CD14-positive monocyte (primary cell): ENCODE data around the gene PITPNC1. TPM values are rescaled to one million over a fixed set of nuclear protein-coding genes. Genes with fewer than 3 reads are reported as not detected.

Experiments used
- DNase-seq, 3 donors: peaks; one replicate each; pipeline ENCODE4 v3.0.0-alpha.2; 2011 to 2022
- H2AFZ ChIP-seq: 2 replicates; pipeline ENCODE4 v1.6.0; 2012; ENCODE audit warnings: mild to moderate bottlenecking, low read depth, low read length, inconsistent platforms; ENCODE audit not compliant: insufficient read depth, poor library complexity, severe bottlenecking
- H3K27ac ChIP-seq, 2 donors: 1 replicate in 1 of 2; 2 replicates in 1 of 2; pipeline ENCODE4 v1.5.1; 2012 to 2013; ENCODE audit warnings: low read length in 2 of 2, control low read depth in 1 of 2, inconsistent platforms in 1 of 2, low read depth in 1 of 2, mild to moderate bottlenecking in 1 of 2
- H3K27me3 ChIP-seq, 2 donors: one replicate each; pipeline versions ENCODE4 v1.6.0 to v1.6.1; 2011 to 2013; ENCODE audit warnings: low read length in 2 of 2; ENCODE audit not compliant: control insufficient read depth in 2 of 2, insufficient read depth in 2 of 2
- H3K36me3 ChIP-seq, 2 donors: replicated peaks in 1 of 2; 1 replicate in 1 of 2; 2 replicates in 1 of 2; pipeline versions ENCODE4 v1.5.1 to v1.6.1; 2012 to 2013; ENCODE audit warnings: low read length in 2 of 2, control low read depth in 1 of 2, inconsistent platforms in 1 of 2, mild to moderate bottlenecking in 1 of 2; ENCODE audit not compliant: insufficient read depth in 2 of 2, control insufficient read depth in 1 of 2
- H3K4me1 ChIP-seq, 2 donors: 1 replicate in 1 of 2; 2 replicates in 1 of 2; pipeline versions ENCODE4 v1.5.1 to v1.6.1; 2012 to 2013; ENCODE audit warnings: low read length in 2 of 2, control low read depth in 1 of 2, inconsistent platforms in 1 of 2, mild to moderate bottlenecking in 1 of 2, moderate library complexity in 1 of 2; ENCODE audit not compliant: insufficient read depth in 2 of 2, control insufficient read depth in 1 of 2
- H3K4me2 ChIP-seq: replicated peaks from 2 replicates; pipeline ENCODE3; 2012; ENCODE audit warnings: low read length, moderate library complexity, mild to moderate bottlenecking; ENCODE audit not compliant: poor library complexity, severe bottlenecking; ENCODE audit errors: extremely low read depth
- H3K4me3 ChIP-seq, 3 experiments: fragments of 200-600 bp in 1 of 3; sonication (generic) in 1 of 3; replicated peaks in 1 of 3; 1 replicate in 2 of 3; 2 replicates in 1 of 3; pipeline ENCODE4 v1.5.1; 2011 to 2013; ENCODE audit warnings: low read length in 3 of 3, mild to moderate bottlenecking in 3 of 3, control low read depth in 2 of 3, low read depth in 2 of 3, inconsistent platforms in 1 of 3, moderate library complexity in 1 of 3
- H3K79me2 ChIP-seq: 2 replicates; pipeline ENCODE4 v1.6.0; 2012; ENCODE audit warnings: mild to moderate bottlenecking, control low read depth, inconsistent platforms, low read length, moderate library complexity; ENCODE audit not compliant: insufficient read depth
- H3K9ac ChIP-seq: 2 replicates; pipeline ENCODE4 v1.6.0; 2017; ENCODE audit warnings: low read length, mild to moderate bottlenecking; ENCODE audit not compliant: insufficient read depth, poor library complexity, severe bottlenecking
- H3K9me3 ChIP-seq, 2 donors: replicated peaks in 1 of 2; 1 replicate in 1 of 2; 2 replicates in 1 of 2; pipeline versions ENCODE4 v1.5.1 to v1.6.1; 2012 to 2013; ENCODE audit warnings: low read length in 2 of 2, control low read depth in 1 of 2; ENCODE audit not compliant: control insufficient read depth in 1 of 2, insufficient read depth in 1 of 2
- H4K20me1 ChIP-seq: 2 replicates; pipeline ENCODE4 v1.6.0; 2012; ENCODE audit warnings: mild to moderate bottlenecking, low read length, control low read depth, moderate library complexity; ENCODE audit not compliant: insufficient read depth
- H3K27ac Mint-ChIP-seq, 7 donors: one replicate each; pipeline ENCODE4 v1.8.0; 2020; ENCODE audit warnings: mild to moderate bottlenecking in 7 of 7, mixed read lengths in 7 of 7, moderate library complexity in 6 of 7, inconsistent platforms in 2 of 7
- H3K27me3 Mint-ChIP-seq, 3 donors: one replicate each; pipeline ENCODE4 v1.8.0; 2021 to 2022; ENCODE audit warnings: low read depth in 3 of 3, mild to moderate bottlenecking in 3 of 3, mixed read lengths in 3 of 3, moderate library complexity in 3 of 3, inconsistent platforms in 1 of 3
- H3K36me3 Mint-ChIP-seq, 2 donors: one replicate each; pipeline ENCODE4 v1.8.0; 2020; ENCODE audit warnings: mixed read lengths in 2 of 2, inconsistent platforms in 1 of 2, mild to moderate bottlenecking in 1 of 2
- H3K4me1 Mint-ChIP-seq: one replicate; pipeline ENCODE4 v1.8.0; 2020; ENCODE audit warnings: mild to moderate bottlenecking, mixed read lengths
- H3K4me3 Mint-ChIP-seq, 2 donors: one replicate each; pipeline ENCODE4 v1.8.0; 2020; ENCODE audit warnings: mild to moderate bottlenecking in 2 of 2, mixed read lengths in 2 of 2, moderate library complexity in 1 of 2
- H3K9me3 Mint-ChIP-seq, 7 donors: one replicate each; pipeline ENCODE4 v1.8.0; 2020 to 2022; ENCODE audit warnings: mixed read lengths in 7 of 7, mild to moderate bottlenecking in 6 of 7, moderate library complexity in 6 of 7, inconsistent platforms in 2 of 7
- CTCF ChIP-seq: fragments of 200-600 bp; IDR thresholded peaks from one replicate; pipeline ENCODE4 v1.8.0; 2022; ENCODE audit warnings: antibody characterized with exemption, mild to moderate bottlenecking
- whole genome bisulfite sequencing: methylation state at CpG from one replicate; pipeline ENCODE4 v1.1.5; 2013; ENCODE audit warnings: missing lambda C conversion rate; ENCODE audit not compliant: insufficient coverage; 5-methylcytosine and 5-hydroxymethylcytosine counted together
- intact Hi-C, 2 donors: fragments of 100-400 bp; cut with micrococcal nuclease; formaldehyde crosslinking; loops; one replicate each; pipeline versions ENCODE4 v1.15.0 to v1.15.1; 2023
- polyA plus RNA-seq, 3 donors: library from polyadenylated mRNA; depleted of rRNA in 1 of 3; unstranded in 2 of 3; stranded (reverse) in 1 of 3; fragments of 300-500 nt in 2 of 3; fragments of >200 nt in 1 of 3; fragmentation: Illumina TruSeq in 2 of 3; gene quantifications; 1 replicate in 2 of 3; 2 replicates in 1 of 3; pipeline ENCODE4 v1.2.3, GENCODE V29; 2012 to 2021

The PITPNC1 gene
- polyA plus RNA-seq, 3 donors: 18.5 to 31.0 (median 21.7) TPM

GRCh38 chr17:67713169-67713568 lies 336.1 kb downstream of the PITPNC1 start:
- no peak for DNase-seq
- H3K9ac ChIP-seq: no peak overlapping the region
- H4K20me1 ChIP-seq: no peaks in the 10 kb centered on the region
- Mint-ChIP-seq H3K36me3 (no peaks in the 10 kb centered on the region), H3K27ac (no peak overlapping the region), H3K27me3 (peaks cover 0 to 2% (median 1%) of the 10 kb centered on the region in 3 donors), H3K4me1 (peaks cover 6% of the 10 kb centered on the region), H3K4me3 (no peak overlapping the region), H3K9me3 (peaks cover 0 to 7% (median 3%) of the 10 kb centered on the region in 7 donors)
- intact Hi-C loops: no loop called here
- peaks cover 9% of the 10 kb centered on the region for H3K79me2 ChIP-seq
- no peaks in the 10 kb centered on the region for H3K36me3 ChIP-seq
- H3K27ac ChIP-seq: no peak overlapping the region
- no peaks in the 10 kb centered on the region for H3K9me3 ChIP-seq
- no peaks in the 10 kb centered on the region for H3K27me3 ChIP-seq
- WGBS: no CpG with 5 or more reads among the region's 3 CpGs
- no peak for TF ChIP-seq CTCF
- H3K4me1 ChIP-seq: peaks cover 6 to 10% of the 10 kb centered on the region in 2 donors
- H3K4me3 ChIP-seq: no peak overlapping the region
- H3K4me2 ChIP-seq: no peak overlapping the region
- H2AFZ ChIP-seq: no peak overlapping the region

- Mint-ChIP-seq H3K27ac (peak overlapping the region in 1 of 7 donors; percentile 96), H3K27me3 (peaks cover 0 to 2% (median 1%) of the 10 kb centered on the region in 3 donors), H3K36me3 (peaks cover 10 to 15% of the 10 kb centered on the region in 2 donors), H3K4me3 (no peak overlapping the region), H3K9me3 (peaks cover 0 to 7% (median 3%) of the 10 kb centered on the region in 7 donors), H3K4me1 (peaks cover 15% of the 10 kb centered on the region)
- H3K36me3 ChIP-seq: peaks cover 15 to 16% of the 10 kb centered on the region in 2 donors
- H3K9me3 ChIP-seq: no peaks in the 10 kb centered on the region
- intact Hi-C loops: loop anchor here in 1 of 2 donors (5.0 kb wide), 1 partner anchor 111 kb away; the partner anchor contains the start of gene BPTF
- TF ChIP-seq CTCF: no peak
- H3K4me2 ChIP-seq: no peak overlapping the region
- peak overlapping the region; percentile 91 for H2AFZ ChIP-seq
- no peaks in the 10 kb centered on the region for H3K27me3 ChIP-seq
- no peak for DNase-seq
- no CpG with 5 or more reads among the region's 6 CpGs for WGBS
- H3K9ac ChIP-seq: no peak overlapping the region
- no peak overlapping the region for H3K27ac ChIP-seq
- H3K4me1 ChIP-seq: peaks cover 21 to 22% of the 10 kb centered on the region in 2 donors
- H3K79me2 ChIP-seq: peaks cover 27% of the 10 kb centered on the region
- H3K4me3 ChIP-seq: no peak overlapping the region
- no peaks in the 10 kb centered on the region for H4K20me1 ChIP-seq
Observed at GRCh38 chr17:67716405-67716798, 339.3 kb downstream of the PITPNC1 start.
